Heart left ventricle (tissue), 16 donors: Measurements from ENCODE around the gene PTBP1. TPM values are rescaled to one million over a fixed set of nuclear protein-coding genes. Genes with fewer than 3 reads are reported as not detected.

Experiments
- ATAC-seq, 4 donors: fragments of 200-7000 bp; cut with Tn5 transposase; one replicate each; pipeline ENCODE4 v1.9.1; 2020 to 2022; ENCODE audit warnings: moderate library complexity in 4 of 4, mild to moderate bottlenecking in 3 of 4, moderate number of reproducible peaks in 1 of 4
- DNase-seq, 5 donors: peaks; one replicate each; pipeline ENCODE4 v3.0.0-alpha.2; 2020
- H3K27ac ChIP-seq, 12 donors: fragments of 200-600 bp; sonication (generic) in 4 of 12; one replicate each; pipeline versions ENCODE4 v1.5.0 to v1.8.0; 2016 to 2022; ENCODE audit warnings: mild to moderate bottlenecking in 2 of 12
- H3K27me3 ChIP-seq, 9 donors: fragments of 200-600 bp; sonication (generic) in 2 of 9; one replicate each; pipeline versions ENCODE4 v1.5.1 to v1.8.0; 2016 to 2022; ENCODE audit warnings: mild to moderate bottlenecking in 3 of 9
- H3K36me3 ChIP-seq, 9 donors: fragments of 200-600 bp; sonication (generic) in 2 of 9; one replicate each; pipeline versions ENCODE4 v1.5.0 to v1.8.0; 2018 to 2022; ENCODE audit warnings: mild to moderate bottlenecking in 2 of 9
- H3K4me1 ChIP-seq, 12 donors: fragments of 200-600 bp; sonication (generic) in 4 of 12; one replicate each; pipeline versions ENCODE4 v1.5.0 to v1.8.0; 2016 to 2022; ENCODE audit warnings: mild to moderate bottlenecking in 3 of 12
- H3K4me3 ChIP-seq, 12 donors: fragments of 200-600 bp; sonication (generic) in 4 of 12; one replicate each; pipeline versions ENCODE4 v1.5.0 to v1.8.0; 2017 to 2022; ENCODE audit warnings: mild to moderate bottlenecking in 9 of 12, moderate library complexity in 4 of 12
- H3K9me3 ChIP-seq, 12 donors: fragments of 200-600 bp; sonication (generic) in 4 of 12; one replicate each; pipeline versions ENCODE4 v1.5.0 to v1.8.0; 2016 to 2022; ENCODE audit warnings: mild to moderate bottlenecking in 1 of 12
- POLR2A ChIP-seq, 2 donors: fragments of 450-650 bp; IDR thresholded peaks; one replicate each; pipeline ENCODE4 v1.6.1; 2017; ENCODE audit warnings: antibody characterized with exemption in 2 of 2, mild to moderate bottlenecking in 2 of 2, moderate library complexity in 2 of 2
- WGBS, 4 donors: extraction: QIAGEN DNeasy Blood & Tissue Kit in 2 of 4; methylation state at CpG; one replicate each; pipeline versions ENCODE4 v1.1.5 to v1.1.7; 2013 to 2018; 5-methylcytosine and 5-hydroxymethylcytosine counted together
- intact Hi-C, 10 donors: fragments of 100-400 bp; cut with DNase I; formaldehyde crosslinking; loops; one replicate each; pipeline versions ENCODE4 v1.11.1 to v1.14.2; 2022
- polyA plus RNA-seq, 2 donors: library from polyadenylated mRNA; stranded (reverse); fragments of 200-250 nt; gene quantifications; one replicate each; pipeline ENCODE4 v1.2.3, GENCODE V29; 2013
- total RNA-seq, 9 donors: library from RNA; depleted of rRNA in 2 of 9; stranded (reverse); fragments of >200 nt in 2 of 9; fragmentation: NEBNext Ultra II Directional in 3 of 9; extraction: Animal tissue kit (Norgen Biotek cat#: 25700) in 3 of 9; gene quantifications; one replicate each; pipeline versions ENCODE4 v1.1.0 to v1.2.4, GENCODE V29; 2016 to 2023
- TF ChIP-seq, protein P1 (sequence below), 12 donors: fragments of 200-600 bp; sonication (generic) in 4 of 12; IDR thresholded peaks; one replicate each; pipeline versions ENCODE4 v1.5.0 to v1.8.0; 2018 to 2022; ENCODE audit warnings: antibody characterized with exemption in 12 of 12, mild to moderate bottlenecking in 5 of 12
- donor health status: ischemic (EF 13 %, LVEDD 7.1; RV severe dilation, severe dysfunction).
- donor health status: healthy with polysubstance abuse.
- donor health status: DM: no; HTN: yes; CAD: no.
- donor health status: DM: no; HTN: no; CAD: no.
- donor health status: ischemic (EF 25% LVEDD 6.9; RV normal size, moderate dysfunction).
- donor health status: ischemic (EF 25% LVEDD 5.7; RV mildly dilated, moderate dysfunction).
- donor health status: healthy.
- donor health status: DM: yes; HTN: yes; CAD: no.
- donor health status: ischemic (EF 35%, LVEDD 5.7; RV mildly dilated, moderate dysfunction).
- donor health status: nonischemic (EF 11% LVEDD 7.7; RV severe dilation, severe dysfunction).
- donor health status: DM: yes; HTN: yes; CAD: no.
- donor health status: PGD.
- donor health status: ischemic (EF 29% LVEDD 5.4; RV normal size, mild dysfunction).
- donor health status: nonischemic (EF 23%, LVEDD 6.1; RV moderate dilation, normal function).

Gene PTBP1
- total and polyA plus RNA-seq, 11 donors = 39.2 to 144 (median 55.1) TPM

DNA sequence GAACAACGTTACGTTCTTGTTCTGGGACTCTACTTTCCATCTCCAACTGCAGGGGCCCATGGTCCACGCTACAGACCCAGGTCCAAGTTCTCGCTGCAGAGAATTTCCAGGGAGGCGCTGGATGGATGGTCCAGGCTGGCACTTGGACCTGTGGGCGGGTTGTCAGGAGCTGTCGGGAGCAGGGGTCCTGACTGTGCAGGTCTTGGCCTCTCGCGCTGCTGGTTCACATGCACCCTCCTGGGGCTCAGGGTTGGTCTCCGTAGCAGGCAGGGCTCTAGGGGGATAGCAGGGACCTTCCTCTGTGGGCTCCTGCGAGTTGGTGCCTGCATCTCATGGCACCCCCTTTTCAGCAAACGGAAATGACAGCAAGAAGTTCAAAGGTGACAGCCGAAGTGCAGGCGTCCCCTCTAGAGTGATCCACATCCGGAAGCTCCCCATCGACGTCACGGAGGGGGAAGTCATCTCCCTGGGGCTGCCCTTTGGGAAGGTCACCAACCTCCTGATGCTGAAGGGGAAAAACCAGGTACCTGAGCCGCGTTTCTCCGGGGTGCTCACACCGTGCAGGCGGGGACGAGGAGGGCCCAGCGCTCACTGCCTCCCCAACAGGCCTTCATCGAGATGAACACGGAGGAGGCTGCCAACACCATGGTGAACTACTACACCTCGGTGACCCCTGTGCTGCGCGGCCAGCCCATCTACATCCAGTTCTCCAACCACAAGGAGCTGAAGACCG lies 6.6 kb downstream of the PTBP1 start:
- H3K36me3 ChIP-seq = peaks cover 15 to 95% (median 62%) of the 10 kb centered on the region in 9 donors

DNA sequence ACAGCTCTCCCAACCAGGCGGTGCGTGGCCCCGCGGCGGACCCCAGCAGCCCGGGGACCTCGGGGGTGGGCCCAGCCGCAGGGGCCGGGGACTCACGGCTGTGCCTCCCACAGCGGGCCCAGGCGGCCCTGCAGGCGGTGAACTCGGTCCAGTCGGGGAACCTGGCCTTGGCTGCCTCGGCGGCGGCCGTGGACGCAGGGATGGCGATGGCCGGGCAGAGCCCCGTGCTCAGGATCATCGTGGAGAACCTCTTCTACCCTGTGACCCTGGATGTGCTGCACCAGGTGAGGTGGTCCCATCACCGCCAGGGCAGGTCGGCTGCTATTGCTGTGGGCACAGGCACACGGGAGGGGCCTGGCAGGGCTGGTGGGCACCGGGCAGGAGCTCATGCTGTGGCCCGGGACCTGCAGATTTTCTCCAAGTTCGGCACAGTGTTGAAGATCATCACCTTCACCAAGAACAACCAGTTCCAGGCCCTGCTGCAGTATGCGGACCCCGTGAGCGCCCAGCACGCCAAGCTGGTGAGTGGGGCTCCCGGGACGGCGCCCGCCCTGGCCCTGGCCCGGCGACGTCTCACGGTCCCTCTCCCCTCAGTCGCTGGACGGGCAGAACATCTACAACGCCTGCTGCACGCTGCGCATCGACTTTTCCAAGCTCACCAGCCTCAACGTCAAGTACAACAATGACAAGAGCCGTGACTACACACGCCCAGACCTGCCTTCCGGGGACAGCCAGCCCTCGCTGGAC lies 7.3 kb downstream of the PTBP1 start:
- Histone ChIP-seq H3K36me3 (peaks cover 15 to 97% (median 69%) of the 10 kb centered on the region in 9 donors), H3K27me3 (no peaks in the 10 kb centered on the region), H3K4me1 (peaks cover 23 to 61% (median 48%) of the 10 kb centered on the region in 12 donors), H3K27ac (peak overlapping the region in 1 of 12 donors; percentile 9), H3K9me3 (no peaks in the 10 kb centered on the region), H3K4me3 (no peak overlapping the region)
- ATAC-seq (no peak), DNase-seq (peak in 1 of 5 donors; percentile 16)
- 83 to 92% (median 89%) methylated on average over 14 to 53 of the region's 53 CpGs for WGBS, 4 donors
- intact Hi-C loops = no loop called here
- no peak for TF ChIP-seq POLR2A (IDR thresholded peaks at IDR 0.05)
- TF ChIP-seq, protein P1, sequence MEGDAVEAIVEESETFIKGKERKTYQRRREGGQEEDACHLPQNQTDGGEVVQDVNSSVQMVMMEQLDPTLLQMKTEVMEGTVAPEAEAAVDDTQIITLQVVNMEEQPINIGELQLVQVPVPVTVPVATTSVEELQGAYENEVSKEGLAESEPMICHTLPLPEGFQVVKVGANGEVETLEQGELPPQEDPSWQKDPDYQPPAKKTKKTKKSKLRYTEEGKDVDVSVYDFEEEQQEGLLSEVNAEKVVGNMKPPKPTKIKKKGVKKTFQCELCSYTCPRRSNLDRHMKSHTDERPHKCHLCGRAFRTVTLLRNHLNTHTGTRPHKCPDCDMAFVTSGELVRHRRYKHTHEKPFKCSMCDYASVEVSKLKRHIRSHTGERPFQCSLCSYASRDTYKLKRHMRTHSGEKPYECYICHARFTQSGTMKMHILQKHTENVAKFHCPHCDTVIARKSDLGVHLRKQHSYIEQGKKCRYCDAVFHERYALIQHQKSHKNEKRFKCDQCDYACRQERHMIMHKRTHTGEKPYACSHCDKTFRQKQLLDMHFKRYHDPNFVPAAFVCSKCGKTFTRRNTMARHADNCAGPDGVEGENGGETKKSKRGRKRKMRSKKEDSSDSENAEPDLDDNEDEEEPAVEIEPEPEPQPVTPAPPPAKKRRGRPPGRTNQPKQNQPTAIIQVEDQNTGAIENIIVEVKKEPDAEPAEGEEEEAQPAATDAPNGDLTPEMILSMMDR (IDR thresholded peaks at IDR 0.05) = no peak

More for the DNA sequence above, 6.6 kb downstream of the PTBP1 start:
- peak overlapping the region in 2 of 12 donors; percentile 9 to 91 for H3K27ac ChIP-seq
- WGBS, 4 donors = 66 to 75% (median 70%) methylated on average over 11 to 31 of the region's 31 CpGs
- ATAC-seq (no peak), DNase-seq (peak in 2 of 5 donors; percentile 21 to 23)
- H3K4me3 ChIP-seq = no peak overlapping the region
- H3K27me3 ChIP-seq = no peaks in the 10 kb centered on the region
- intact Hi-C loops = no loop called here
- TF ChIP-seq, protein P1 (IDR thresholded peaks at IDR 0.05) = no peak
- TF ChIP-seq POLR2A (IDR thresholded peaks at IDR 0.05) = no peak
- H3K9me3 ChIP-seq = no peaks in the 10 kb centered on the region
- H3K4me1 ChIP-seq = peaks cover 26 to 69% (median 55%) of the 10 kb centered on the region in 12 donors

DNA sequence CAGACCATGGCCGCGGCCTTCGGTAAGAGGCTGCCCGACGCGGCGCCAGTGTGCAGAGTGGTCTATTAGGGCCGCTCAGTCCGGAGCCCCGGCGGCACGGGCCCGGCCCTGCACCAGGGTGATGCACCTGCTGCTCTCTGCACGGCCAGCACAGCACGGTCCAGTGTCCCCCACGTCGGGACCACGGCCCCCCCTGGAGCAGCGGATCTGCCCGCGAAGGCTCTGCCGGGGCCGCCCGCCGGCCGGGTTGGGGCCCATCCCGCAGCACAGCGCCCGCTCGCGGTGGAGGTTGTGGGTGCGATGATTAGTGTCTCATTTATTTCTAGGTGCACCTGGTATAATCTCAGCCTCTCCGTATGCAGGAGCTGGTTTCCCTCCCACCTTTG lies 7.9 kb downstream of the PTBP1 start:
- Histone ChIP-seq H3K9me3 (no peaks in the 10 kb centered on the region), H3K4me3 (no peak overlapping the region), H3K4me1 (peaks cover 22 to 56% (median 42%) of the 10 kb centered on the region in 12 donors), H3K27me3 (no peaks in the 10 kb centered on the region), H3K36me3 (peaks cover 15 to 98% (median 71%) of the 10 kb centered on the region in 9 donors), H3K27ac (no peak overlapping the region)
- DNase-seq = peak in 1 of 5 donors; percentile 17
- TF ChIP-seq, protein P1 (IDR thresholded peaks at IDR 0.05) = peak in 1 of 12 donors; percentile 46
- no peak for TF ChIP-seq POLR2A (IDR thresholded peaks at IDR 0.05)
- no peak for ATAC-seq
- intact Hi-C loops = no loop called here
- WGBS, 4 donors = 88 to 91% (median 90%) methylated on average over 20 to 33 of the region's 33 CpGs
